ENCODE data around the gene ST6GALNAC2.

DNA sequence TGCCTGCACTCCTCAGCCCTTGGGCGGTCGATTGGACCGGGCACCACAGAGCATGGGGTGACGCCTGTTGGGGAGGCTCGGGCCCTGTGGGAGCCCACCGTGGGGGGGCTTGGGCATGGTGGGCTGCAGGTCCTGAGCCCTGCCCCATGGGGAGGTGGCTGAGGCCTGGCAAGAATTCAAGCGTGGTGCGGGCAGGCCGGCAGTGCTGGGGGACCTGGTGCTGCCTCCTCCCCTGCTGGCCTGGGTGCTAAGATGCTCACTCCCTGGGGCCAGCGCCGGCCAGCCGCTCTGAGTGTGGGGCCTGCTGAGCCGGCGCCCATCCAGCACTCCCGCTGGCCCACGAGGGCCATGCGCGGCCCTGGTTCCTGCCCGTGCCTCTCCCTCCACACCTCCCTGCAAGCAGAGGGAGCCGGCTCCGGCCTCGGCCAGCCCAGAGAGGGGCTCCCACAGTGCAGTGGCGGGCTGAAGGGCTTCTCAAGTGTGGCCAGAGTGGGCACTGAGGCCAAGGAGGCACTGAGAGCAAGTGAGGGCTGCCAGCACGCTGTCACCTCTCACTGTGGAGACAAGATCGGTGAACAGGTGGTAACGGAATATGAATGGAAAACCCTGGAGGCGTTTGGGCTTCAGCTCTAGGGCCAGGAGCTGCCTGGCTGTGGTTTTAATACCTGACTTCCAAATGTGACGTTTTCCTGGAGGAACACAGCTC is 29.4 kb upstream of the ST6GALNAC2 start:
- TF ChIP-seq, protein P1, sequence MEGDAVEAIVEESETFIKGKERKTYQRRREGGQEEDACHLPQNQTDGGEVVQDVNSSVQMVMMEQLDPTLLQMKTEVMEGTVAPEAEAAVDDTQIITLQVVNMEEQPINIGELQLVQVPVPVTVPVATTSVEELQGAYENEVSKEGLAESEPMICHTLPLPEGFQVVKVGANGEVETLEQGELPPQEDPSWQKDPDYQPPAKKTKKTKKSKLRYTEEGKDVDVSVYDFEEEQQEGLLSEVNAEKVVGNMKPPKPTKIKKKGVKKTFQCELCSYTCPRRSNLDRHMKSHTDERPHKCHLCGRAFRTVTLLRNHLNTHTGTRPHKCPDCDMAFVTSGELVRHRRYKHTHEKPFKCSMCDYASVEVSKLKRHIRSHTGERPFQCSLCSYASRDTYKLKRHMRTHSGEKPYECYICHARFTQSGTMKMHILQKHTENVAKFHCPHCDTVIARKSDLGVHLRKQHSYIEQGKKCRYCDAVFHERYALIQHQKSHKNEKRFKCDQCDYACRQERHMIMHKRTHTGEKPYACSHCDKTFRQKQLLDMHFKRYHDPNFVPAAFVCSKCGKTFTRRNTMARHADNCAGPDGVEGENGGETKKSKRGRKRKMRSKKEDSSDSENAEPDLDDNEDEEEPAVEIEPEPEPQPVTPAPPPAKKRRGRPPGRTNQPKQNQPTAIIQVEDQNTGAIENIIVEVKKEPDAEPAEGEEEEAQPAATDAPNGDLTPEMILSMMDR (IDR thresholded peaks at IDR 0.05) = no peak
- no peak for TF ChIP-seq POLR2A (IDR thresholded peaks at IDR 0.05)
